HG03558 (cell line): ENCODE data around the gene DEAF1.
"Not testable (repeated sequence)": the region's sequence is repeated elsewhere in the genome, so short reads cannot be mapped to it uniquely, and the experiment has no call there.

ENCODE experiments used
- ATAC-seq: cut with Tn5 transposase; IDR thresholded peaks from one replicate; pipeline ENCODE4 v1.9.1; 2021; ENCODE audit warnings: moderate number of reproducible peaks; ENCODE audit not compliant: unreplicated experiment; ENCODE audit errors: extremely low read depth

The DEAF1 gene, protein sequence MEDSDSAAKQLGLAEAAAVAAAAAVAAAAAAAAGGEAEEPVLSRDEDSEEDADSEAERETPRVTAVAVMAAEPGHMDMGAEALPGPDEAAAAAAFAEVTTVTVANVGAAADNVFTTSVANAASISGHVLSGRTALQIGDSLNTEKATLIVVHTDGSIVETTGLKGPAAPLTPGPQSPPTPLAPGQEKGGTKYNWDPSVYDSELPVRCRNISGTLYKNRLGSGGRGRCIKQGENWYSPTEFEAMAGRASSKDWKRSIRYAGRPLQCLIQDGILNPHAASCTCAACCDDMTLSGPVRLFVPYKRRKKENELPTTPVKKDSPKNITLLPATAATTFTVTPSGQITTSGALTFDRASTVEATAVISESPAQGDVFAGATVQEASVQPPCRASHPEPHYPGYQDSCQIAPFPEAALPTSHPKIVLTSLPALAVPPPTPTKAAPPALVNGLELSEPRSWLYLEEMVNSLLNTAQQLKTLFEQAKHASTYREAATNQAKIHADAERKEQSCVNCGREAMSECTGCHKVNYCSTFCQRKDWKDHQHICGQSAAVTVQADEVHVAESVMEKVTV

DNA sequence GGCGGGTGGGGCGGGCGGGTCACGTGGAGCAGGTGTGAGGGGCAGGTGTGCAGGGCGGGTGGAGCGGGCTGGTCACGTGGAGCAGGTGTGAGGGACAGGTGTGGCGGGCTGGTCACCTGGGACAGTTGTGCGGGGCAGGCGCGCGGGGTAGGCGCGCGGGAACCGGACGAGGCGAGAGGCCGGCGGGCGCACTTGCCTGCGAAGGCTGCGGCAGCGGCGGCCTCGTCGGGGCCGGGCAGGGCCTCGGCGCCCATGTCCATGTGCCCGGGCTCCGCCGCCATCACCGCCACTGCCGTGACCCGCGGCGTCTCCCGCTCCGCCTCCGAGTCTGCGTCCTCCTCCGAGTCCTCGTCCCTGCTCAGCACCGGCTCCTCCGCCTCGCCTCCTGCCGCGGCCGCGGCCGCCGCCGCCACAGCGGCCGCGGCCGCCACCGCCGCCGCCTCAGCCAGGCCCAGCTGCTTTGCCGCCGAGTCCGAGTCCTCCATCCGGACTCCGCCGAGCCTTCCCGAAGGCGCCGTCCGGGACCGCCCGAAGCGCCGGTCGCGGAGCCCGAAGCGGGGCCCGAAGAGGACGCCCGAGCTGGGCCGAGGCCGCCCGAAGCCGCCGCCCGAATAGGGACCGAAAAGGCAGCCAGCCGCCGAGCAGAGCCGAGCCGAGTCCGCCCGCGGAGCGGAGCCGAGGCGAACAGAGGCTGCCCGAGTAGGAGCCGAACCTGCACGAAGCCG, at the start of gene DEAF1:
Gene DEAF1, minus strand, starts transcription at position 660 of the 725 bp plus-strand sequence. Its CDS starts 175 bp downstream, at position 485.
- peak; percentile 48 for ATAC-seq

DNA sequence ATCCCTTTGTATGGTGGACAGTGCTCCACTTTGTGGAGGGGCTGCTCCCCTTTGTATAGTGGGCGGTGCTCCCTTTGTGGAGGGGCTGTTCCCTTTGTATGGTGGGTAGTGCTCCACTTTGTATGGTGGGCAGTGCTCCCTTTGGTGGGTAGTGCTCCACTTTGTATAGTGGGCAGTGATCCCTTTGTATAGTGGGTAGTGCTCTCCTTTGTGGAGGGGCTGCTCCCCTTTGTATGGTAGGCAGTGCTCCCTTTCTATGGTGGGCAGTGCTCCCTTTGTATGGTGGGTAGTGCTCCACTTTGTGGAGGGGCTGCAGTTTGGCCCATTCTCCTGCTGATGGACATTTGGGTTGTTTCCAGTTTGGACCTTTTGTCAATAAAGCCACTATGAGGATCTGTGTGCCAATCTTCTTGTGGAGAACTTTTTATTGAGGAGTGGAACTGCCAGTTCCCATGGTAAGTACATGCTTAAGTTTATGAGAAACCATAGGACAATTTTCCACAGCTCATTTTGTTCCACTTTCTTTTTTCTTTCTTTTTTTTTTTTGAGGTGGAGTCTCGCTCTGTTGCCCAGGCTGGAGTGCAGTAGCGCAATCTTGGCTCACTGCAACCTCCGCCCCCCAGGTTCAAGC, 47.7 kb upstream of the DEAF1 start:
- no peak for ATAC-seq

DNA sequence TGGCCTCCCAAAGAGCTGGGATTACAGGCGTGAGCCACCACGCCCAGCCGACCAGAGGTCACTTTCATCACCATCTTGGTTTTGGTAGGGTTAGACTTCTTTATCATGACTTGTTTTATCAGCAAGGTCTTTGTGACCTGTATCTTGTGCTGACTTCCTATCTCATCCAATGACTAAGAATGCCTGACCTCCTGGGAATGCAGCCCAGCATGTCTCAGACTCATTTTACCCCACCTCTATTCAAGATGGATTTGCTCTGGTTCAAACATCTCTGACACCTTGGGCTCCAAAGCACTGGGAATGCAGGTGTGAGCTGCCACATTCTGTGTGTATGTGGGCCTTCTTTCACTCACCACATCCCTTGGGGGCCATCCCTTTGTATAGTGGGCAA, 47.1 kb upstream of the DEAF1 start:
- no peak for ATAC-seq

DNA sequence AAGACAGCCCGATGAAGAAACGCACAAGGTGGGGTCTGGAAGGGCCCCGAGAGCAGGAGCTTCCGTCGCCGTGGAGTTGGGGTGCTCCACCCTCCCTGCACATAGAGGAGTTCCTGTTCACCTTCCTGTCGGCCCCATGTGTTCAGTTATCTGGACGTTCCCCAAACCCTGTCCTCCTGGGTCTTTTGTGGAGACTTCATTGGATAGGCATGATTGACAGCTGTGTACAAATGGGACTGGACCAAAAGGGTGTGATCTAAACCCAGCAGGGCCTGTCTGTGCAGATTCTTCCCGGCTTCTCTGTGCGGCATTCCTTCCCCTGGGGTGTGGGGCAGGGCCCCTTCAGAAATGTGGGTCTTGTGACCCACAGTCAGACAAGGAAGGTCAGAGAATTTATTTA, 42.9 kb upstream of the DEAF1 start:
- ATAC-seq: not testable (repeated sequence)

DNA sequence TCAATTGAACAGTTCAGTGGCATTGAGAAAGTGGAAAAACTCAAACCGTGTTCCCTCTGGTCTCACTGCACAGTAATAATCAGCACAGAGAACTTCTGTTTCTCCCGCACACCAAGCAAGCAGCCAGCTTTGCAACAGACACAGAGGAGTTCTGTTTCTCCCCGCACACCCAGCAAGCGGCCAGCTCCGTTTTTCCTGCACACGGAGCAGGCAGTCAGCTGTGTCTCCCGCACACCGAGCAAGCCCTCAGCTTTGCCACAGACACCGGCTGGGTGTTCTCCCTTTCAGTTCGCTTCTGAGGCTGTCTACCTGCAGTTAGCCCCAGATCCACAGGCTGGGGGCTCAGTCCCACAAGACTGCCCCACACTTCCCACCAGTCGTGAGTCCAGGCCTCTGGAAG, 42.3 kb upstream of the DEAF1 start:
- no peak for ATAC-seq

DNA sequence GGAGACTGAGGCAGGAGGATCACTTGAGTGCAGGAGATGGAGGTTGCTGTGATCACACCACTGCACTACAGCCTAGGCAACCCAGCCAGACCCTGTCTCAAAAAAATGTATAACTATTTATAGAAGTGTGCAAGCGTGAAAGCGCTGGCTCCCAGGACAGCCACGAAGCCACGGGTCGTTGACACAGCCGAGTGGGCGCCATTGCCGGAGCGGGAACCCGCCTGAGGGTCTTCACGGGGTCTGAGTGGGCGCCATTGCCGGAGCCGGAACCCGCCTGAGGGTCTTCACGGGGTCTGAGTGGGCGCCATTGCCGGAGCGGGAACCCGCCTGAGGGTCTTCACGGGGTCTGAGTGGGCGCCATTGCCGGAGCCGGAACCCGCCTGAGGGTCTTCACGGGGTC, 39.5 kb upstream of the DEAF1 start:
- ATAC-seq: not testable (repeated sequence)

DNA sequence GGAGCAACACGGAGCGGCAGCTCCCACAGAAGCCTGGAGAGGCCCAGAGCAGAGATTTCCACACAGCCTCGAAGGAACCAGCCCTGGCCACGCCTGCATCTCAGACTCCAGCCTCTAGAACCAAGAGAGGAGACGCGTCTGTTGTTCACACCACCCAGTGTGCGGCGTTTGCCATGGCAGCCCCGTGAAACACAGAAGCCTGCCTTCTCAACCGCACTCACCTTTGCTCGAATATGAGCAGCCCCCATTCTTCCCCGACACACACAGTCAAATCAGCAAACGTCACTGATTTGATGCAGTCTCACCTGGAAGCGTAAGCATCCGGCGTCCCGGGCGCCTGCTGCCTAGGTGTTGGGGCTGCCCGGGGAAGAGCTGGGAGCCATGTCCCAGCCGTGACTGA, 38.0 kb upstream of the DEAF1 start:
- ATAC-seq: no peak

DNA sequence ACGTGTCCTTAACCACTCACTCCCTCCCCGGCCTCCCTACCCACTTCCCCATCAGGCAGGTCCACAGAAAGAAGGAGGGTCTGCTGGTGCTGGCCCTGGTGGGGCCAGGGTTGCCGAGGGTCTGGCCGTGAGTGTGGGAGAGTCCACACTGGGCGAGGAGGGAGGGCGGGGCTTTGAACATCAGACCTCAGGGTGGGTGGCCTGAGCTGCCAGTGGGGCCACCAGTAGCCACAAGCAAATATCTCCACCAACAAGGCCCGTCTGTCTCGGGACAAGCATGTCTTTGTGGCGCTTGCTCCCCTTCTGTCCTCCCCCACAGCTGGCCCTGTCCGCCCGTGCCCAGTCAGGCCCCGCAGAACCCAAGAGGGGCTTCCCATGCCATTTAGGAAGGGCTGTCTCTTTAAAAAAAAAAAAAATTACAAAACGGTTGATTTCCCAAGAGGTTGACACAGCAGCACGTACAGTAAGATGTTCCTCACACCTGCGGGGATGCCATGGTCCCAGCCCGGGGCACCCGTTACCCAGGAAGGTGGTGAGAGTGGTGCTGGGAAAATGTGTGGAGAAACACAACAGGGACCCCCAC, 34.6 kb upstream of the DEAF1 start:
- ATAC-seq: no peak

DNA sequence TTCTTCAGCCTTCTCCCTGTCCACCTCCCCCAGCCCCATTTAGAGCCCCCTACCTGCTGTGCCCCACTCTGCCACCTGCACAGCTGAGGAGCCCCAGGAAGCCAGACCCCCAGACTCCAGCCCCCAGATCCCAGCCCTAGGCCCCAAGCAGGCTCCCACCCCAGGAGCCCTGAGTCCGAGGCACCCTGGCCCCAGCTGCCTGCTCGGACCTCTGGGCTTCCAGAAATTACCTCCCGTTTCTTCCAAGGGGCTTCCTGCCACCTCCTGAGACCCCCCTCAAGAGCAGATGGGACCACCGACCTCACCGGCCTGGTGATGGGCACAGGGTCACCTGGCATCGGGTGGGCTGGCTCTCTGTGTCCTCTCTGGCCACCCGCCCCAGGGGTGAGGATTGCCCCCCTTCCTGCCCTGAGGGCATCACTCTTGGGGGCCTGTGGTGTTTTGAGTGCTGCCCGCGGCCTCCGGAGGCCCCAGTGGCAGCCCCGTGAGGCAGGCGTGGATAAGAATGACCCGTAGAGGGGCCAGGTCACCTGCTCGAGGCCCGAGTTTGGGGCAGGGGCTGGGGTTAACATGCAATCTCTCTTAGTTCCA, 34.0 kb upstream of the DEAF1 start:
- no peak for ATAC-seq

DNA sequence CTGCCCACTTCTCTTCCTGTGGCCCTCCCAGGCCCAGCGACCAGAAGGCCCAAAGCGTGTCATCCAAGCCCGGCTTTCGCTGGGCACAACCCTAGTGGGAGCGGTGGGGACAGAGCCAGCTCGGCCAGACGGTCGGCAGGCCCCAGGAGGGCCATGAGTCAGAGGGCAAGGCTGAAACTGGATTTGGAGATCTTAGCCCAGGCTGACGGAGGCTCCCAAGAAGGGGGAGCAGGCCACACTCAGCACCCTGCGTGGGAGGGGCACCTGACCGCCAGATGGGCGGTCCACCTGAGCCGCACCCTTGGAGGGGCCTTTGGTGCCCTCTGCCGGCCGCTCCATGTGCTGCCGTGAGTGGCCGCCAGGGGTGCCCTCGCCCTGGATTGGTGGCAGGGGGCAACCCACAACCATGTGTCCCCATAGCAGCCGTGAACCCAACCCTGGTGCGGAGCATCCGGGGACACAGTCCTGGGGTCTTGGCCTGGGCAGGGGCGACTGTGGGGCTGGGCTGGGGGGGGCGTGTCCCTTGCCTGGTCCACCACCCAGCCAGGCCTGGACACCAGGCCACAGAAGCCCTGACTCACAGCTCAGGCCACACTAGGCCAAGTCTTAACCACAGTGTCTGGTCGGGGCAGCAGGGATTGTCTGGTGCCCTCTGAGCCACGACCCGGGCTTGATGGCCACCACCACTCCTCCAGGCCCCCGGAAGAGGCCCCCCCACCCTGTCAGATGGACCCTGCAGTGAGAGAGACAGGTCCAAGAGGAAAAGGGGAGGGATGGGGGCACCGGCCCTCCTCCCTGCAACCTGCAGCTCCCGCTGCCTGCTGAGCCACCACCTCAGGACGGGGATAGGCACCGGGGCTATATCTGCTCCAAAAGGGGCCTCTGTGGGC, 33.1 kb upstream of the DEAF1 start:
- no peak for ATAC-seq

DNA sequence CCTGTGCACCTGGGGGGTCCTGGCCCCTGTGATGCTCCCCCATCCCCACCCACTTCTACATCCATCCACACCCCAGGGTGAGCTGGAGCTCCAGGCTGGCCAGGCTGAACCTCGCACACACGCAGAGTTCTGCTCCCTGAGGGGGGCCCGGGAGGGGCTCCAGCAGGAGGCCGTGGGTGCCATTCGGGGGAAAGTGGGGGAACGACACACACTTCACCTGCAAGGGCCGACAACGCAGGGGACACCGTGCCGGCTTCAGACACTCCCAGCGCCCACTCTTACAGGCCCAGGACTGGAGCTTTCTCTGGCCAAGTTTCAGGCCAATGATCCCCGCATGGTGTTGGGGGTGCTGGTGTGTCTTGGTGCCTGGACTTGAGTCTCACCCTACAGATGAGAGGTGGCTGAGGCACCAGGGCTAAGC, 32.3 kb upstream of the DEAF1 start:
- ATAC-seq: no peak

DNA sequence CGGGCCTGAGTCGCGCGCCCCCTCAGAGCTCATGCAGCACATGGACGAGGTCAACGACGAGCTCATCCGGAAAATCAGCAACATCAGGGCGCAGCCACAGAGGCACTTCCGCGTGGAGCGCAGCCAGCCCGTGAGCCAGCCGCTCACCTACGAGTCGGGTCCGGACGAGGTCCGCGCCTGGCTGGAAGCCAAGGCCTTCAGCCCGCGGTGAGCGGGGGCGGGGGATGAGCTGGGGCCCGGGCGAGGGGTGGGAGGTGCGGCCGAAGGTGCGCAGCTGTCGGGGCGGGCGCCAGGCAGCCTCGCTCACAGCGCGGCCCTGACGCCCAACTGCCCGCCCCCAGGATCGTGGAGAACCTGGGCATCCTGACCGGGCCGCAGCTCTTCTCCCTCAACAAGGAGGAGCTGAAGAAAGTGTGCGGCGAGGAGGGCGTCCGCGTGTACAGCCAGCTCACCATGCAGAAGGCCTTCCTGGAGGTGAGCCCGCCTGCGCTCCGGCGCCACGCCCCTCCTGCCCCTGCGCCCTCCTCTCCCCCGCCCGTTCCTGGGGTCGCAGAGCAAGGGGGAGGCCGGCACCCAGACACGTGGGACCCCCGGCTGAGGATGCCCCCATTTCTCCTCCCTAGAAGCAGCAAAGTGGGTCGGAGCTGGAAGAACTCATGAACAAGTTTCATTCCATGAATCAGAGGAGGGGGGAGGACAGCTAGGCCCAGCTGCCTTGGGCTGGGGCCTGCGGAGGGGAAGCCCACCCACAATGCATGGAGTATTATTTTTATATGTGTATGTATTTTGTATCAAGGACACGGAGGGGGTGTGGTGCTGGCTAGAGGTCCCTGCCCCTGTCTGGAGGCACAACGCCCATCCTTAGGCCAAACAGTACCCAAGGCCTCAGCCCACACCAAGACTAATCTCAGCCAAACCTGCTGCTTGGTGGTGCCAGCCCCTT, 31.5 kb upstream of the DEAF1 start:
- ATAC-seq: no peak

DNA sequence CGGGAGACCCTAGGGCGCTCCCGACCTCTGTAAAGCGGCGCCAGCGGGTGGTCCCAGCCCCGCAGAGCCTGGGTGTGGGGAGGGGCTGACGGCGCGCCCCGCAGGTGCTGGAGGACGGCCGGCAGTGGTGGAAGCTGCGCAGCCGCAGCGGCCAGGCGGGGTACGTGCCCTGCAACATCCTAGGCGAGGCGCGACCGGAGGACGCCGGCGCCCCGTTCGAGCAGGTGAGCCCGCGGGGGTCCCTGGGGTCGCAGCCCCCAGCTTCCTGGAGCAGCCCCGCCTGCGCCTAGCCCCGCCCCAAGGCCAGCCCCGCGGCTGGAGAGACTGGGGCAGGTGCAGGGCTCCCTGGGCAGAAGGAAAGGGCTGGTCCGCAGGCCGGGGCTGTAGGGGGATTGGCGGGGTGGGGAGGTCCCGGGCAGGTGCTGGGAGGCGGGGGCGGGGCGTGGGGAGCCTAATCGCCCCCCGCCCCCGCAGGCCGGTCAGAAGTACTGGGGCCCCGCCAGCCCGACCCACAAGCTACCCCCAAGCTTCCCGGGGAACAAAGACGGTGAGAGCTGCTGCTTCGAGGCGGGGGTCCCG, 30.7 kb upstream of the DEAF1 start:
- ATAC-seq: no peak

DNA sequence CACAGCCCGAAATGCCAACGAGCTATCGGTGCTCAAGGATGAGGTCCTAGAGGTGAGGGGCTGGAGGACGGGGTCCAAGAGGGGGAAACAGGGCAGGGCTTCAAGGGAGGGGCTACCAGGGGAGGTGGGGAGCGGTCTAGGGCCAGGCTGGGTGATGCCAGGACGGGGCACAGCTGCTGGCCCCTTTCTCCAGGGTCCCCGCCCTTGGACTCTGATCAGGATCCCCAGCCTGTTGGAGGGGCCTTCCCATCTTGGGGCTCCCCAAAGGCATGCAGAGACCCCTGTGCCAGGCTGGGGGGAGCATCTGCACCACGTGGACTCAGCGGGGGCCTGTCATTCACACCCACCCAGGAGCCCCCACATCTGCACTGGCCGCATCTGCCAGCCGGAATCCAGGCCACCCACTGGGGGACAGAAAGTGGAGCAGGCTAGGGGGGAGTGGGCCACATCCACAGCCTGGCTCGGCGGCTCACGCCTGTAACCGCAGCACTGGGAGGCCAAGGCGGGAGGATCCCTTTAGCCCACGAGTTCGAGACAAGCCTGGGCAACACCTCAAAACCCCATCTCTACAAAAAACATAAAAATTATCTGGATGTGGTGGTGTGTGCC, 29.9 kb upstream of the DEAF1 start:
- ATAC-seq: no peak

DNA sequence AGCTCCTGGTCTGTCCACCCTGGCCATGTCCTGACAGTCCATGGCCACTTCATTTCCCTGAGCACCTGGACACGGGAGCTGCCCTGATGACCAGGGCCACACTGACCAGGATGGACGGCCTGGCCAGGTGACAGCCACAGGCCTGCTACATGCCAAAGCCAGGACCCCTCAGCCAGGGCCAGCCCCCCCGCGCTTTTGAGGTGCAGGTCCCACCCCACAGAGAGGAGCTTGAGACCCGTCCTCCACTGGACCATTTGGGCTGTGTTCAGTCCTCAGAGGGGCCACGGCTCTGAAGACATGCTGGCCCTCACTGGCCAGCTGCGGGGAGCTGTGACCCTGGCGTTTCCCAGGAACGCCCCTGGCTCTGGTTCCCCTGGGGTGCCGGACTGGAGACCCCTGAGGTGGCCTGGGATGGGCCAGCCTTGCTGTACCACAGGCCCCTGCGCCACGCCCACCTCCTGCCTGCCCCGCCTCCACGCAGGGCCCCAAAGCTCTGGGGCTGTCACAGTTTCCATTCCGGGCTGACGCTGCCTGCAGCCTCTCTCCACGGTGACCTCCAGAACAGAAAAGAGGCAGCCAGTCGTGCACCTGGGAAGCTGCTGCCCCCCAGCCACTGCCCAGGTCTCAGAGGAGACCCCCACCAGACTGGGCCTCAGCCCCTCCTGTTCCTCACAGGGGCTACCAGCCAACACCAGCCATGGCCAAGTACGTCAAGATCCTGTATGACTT, 29.2 kb upstream of the DEAF1 start:
- ATAC-seq: no peak

DNA sequence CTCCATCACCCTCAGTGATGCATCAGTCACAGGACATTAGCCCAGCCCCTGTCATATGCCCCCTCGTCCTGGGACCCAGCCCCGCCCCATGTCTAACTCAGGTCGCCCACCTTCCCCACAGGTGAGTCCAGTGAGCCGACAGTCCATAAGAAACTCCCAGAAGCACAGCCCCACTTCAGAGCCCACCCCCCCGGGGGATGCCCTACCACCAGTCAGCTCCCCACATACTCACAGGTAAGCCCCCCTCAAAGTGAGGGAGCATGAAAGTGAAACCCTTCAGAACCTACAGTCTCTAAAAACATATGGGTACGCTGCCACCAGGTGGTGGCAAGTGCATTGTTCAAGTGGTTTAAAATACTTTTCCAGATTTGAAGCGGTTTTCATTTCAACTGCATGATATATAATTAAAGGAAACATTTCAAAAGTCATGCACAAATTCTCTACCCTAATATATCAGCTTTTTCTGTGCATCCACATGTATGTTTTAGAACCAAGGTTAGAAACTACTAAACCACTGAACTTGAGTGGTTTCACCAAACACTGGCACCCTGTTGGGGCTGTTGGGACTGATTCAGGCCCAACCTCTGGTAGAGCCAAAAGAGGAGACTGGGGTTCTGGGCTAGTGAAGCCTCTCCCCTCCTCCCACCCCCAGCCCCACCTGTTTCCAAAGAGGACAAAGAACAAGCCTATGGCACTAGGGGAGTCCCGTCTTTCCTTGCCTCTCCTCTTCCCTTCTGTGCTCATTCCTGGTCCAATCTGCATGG, 28.3 kb upstream of the DEAF1 start:
- ATAC-seq: no peak
